Adrenal gland (tissue), 12 donors: ENCODE measurements around the gene MICAL3. TPM values are rescaled to one million over a fixed set of nuclear protein-coding genes. Genes with fewer than 3 reads are reported as not detected.

Source experiments
- DNase-seq, 7 donors: peaks; one replicate each; pipeline ENCODE4 v3.0.0-alpha.2; 2019 to 2020
- H3K27ac ChIP-seq, 5 donors: fragments of 200-600 bp; sonication (generic) in 4 of 5; 1 replicate in 3 of 5; 2 replicates in 2 of 5; pipeline versions ENCODE4 v1.5.1 to v1.8.0; 2016 to 2020; ENCODE audit warnings: mild to moderate bottlenecking in 1 of 5
- H3K27me3 ChIP-seq: fragments of 200-600 bp; 2 replicates; pipeline ENCODE4 v1.8.0; 2021
- H3K36me3 ChIP-seq, 2 donors: fragments of 200-600 bp; replicated peaks in 1 of 2; 1 replicate in 1 of 2; 2 replicates in 1 of 2; pipeline versions ENCODE4 v1.5.1 to v1.8.0; 2018 to 2022
- H3K4me1 ChIP-seq, 2 donors: fragments of 200-600 bp; replicated peaks in 1 of 2; 1 replicate in 1 of 2; 2 replicates in 1 of 2; pipeline versions ENCODE4 v1.5.1 to v1.8.0; 2018 to 2021
- H3K4me3 ChIP-seq, 4 donors: fragments of 200-600 bp; sonication (generic) in 3 of 4; one replicate each; pipeline ENCODE4 v1.5.1; 2016 to 2018
- H3K9me3 ChIP-seq, 3 donors: fragments of 200-600 bp; sonication (generic) in 1 of 3; replicated peaks in 1 of 3; 1 replicate in 2 of 3; 2 replicates in 1 of 3; pipeline versions ENCODE4 v1.5.1 to v1.8.0; 2016 to 2021
- CTCF ChIP-seq, 6 experiments: fragments of 450-650 bp in 4 of 6; fragments of 200-600 bp in 2 of 6; sonication (generic) in 1 of 6; IDR thresholded peaks; 1 replicate in 5 of 6; 2 replicates in 1 of 6; pipeline versions ENCODE4 v1.5.1 to v1.8.0; 2016 to 2021; ENCODE audit warnings: antibody characterized with exemption in 6 of 6, mild to moderate bottlenecking in 2 of 6, moderate library complexity in 1 of 6
- POLR2A ChIP-seq, 2 donors: fragments of 450-650 bp; IDR thresholded peaks; one replicate each; pipeline ENCODE4 v1.6.1; 2017; ENCODE audit warnings: antibody characterized with exemption in 2 of 2, mild to moderate bottlenecking in 2 of 2, moderate library complexity in 1 of 2
- WGBS, 4 donors: extraction: QIAGEN DNeasy Blood & Tissue Kit in 2 of 4; methylation state at CpG; one replicate each; pipeline versions ENCODE4 v1.1.5 to v1.1.7; 2013 to 2017; 5-methylcytosine and 5-hydroxymethylcytosine counted together
- intact Hi-C, 2 donors: fragments of 100-400 bp; cut with DNase I; formaldehyde crosslinking; loops; one replicate each; pipeline versions ENCODE4 v1.14.1 to v1.15.0; 2022 to 2023
- polyA plus RNA-seq, 3 donors: library from polyadenylated mRNA; stranded (reverse); fragments of 200-250 nt in 2 of 3; fragments of 350-450 nt in 1 of 3; fragmentation: Illumina TruSeq in 1 of 3; extraction: RNeasy Lipid Tissue Mini Kit (QIAGEN cat#74804) in 1 of 3; gene quantifications; one replicate each; pipeline ENCODE4 v1.2.3, GENCODE V29; 2013 to 2014
- total RNA-seq, 9 donors: library from RNA; depleted of rRNA in 4 of 9; stranded (reverse); fragments of >200 nt in 4 of 9; fragments of 120-200 nt in 1 of 9; fragmentation: NEBNext Ultra II Directional in 1 of 9; extraction: Animal tissue kit (Norgen Biotek cat#: 25700) in 1 of 9; gene quantifications; one replicate each; pipeline versions ENCODE4 v1.1.0 to v1.2.4, GENCODE V29; 2013 to 2023
- donor health status: healthy with polysubstance abuse.
- donor health status: Bipolar disorder and iron deficiency.
- donor health status: DM: yes; HTN: yes; CAD: no.
- donor health status: DM: no; HTN: no; CAD: no.
- donor health status: DM: no; HTN: no; CAD: no.
- donor health status: DM: yes; HTN: yes; CAD: no.

The MICAL3 gene
- total and polyA plus RNA-seq, 12 donors: 10.9 to 82.6 (median 34.4) TPM

GRCh38 chr22:17754233-17754925 lies 270.0 kb downstream of the MICAL3 start:
- DNase-seq: no peak
- Histone ChIP-seq H3K4me3 (no peak overlapping the region), H3K27me3 (no peaks in the 10 kb centered on the region), H3K27ac (no peak overlapping the region), H3K36me3 (no peaks in the 10 kb centered on the region), H3K4me1 (no peaks in the 10 kb centered on the region), H3K9me3 (no peaks in the 10 kb centered on the region)
- TF ChIP-seq CTCF (IDR thresholded peaks at IDR 0.05) (peak in 1 of 6 experiments; percentile 21), POLR2A (IDR thresholded peaks at IDR 0.05) (no peak)
- intact Hi-C loops: no loop called here
- WGBS, 4 donors: 87 to 91% (median 89%) methylated on average over 3 to 14 of the region's 14 CpGs

- DNase-seq: no peak
- Histone ChIP-seq H3K4me1 (no peaks in the 10 kb centered on the region), H3K27ac (no peak overlapping the region), H3K9me3 (no peaks in the 10 kb centered on the region), H3K4me3 (no peak overlapping the region), H3K36me3 (no peaks in the 10 kb centered on the region), H3K27me3 (no peaks in the 10 kb centered on the region)
- WGBS, 4 donors: 83 to 90% (median 85%) methylated on average over 7 to 13 of the region's 13 CpGs
- no peak for TF ChIP-seq POLR2A (IDR thresholded peaks at IDR 0.05)
- intact Hi-C loops: no loop called here
These were observed 270.9 kb downstream of the MICAL3 start for GRCh38 chr22:17753401-17753989.

GRCh38 chr22:17751596-17751995 lies 272.8 kb downstream of the MICAL3 start:
- H3K36me3 ChIP-seq: no peaks in the 10 kb centered on the region
- intact Hi-C loops: no loop called here
- H3K4me3 ChIP-seq: no peak overlapping the region
- no peak overlapping the region for H3K27ac ChIP-seq
- WGBS, 4 donors: 71 to 88% (median 78%) methylated on average over 4 to 6 of the region's 6 CpGs
- H3K27me3 ChIP-seq: no peaks in the 10 kb centered on the region
- no peak for DNase-seq
- TF ChIP-seq CTCF (IDR thresholded peaks at IDR 0.05) (no peak), POLR2A (IDR thresholded peaks at IDR 0.05) (no peak)
- no peaks in the 10 kb centered on the region for H3K9me3 ChIP-seq
- H3K4me1 ChIP-seq: no peaks in the 10 kb centered on the region

GRCh38 chr22:17749605-17750395 lies 274.6 kb downstream of the MICAL3 start:
- Histone ChIP-seq H3K36me3 (no peaks in the 10 kb centered on the region), H3K27me3 (no peaks in the 10 kb centered on the region), H3K4me1 (no peaks in the 10 kb centered on the region), H3K4me3 (no peak overlapping the region), H3K27ac (no peak overlapping the region), H3K9me3 (no peaks in the 10 kb centered on the region)
- intact Hi-C loops: no loop called here
- no peak for DNase-seq
- WGBS, 4 donors: 84 to 92% (median 89%) methylated on average over 18 to 35 of the region's 35 CpGs
- TF ChIP-seq POLR2A (IDR thresholded peaks at IDR 0.05) (no peak), CTCF (IDR thresholded peaks at IDR 0.05) (no peak)
